Right kidney (tissue), 1 donor: ENCODE results near the gene CNR2.
"Not testable (repeated sequence)": the region's sequence is repeated elsewhere in the genome, so short reads cannot be mapped to it uniquely, and the experiment has no call there.

ENCODE experiments used
- DNase-seq: peaks from one replicate; pipeline ENCODE4 v3.0.0-alpha.2; 2016

The CNR2 gene

GRCh38 chr1:23916209-23917131, 3.3 kb upstream of the CNR2 start:
- peak; percentile 50 for DNase-seq

- no peak for DNase-seq
Observed at GRCh38 chr1:23915466-23915865, 2.3 kb upstream of the CNR2 start.

GRCh38 chr1:23914921-23915320, 1.8 kb upstream of the CNR2 start:
- no peak for DNase-seq

- DNase-seq = no peak
Observed at GRCh38 chr1:23911921-23912320, 1.2 kb downstream of the CNR2 start.

GRCh38 chr1:23910553-23911246, 2.5 kb downstream of the CNR2 start:
- no peak for DNase-seq

- DNase-seq = no peak
Observed at GRCh38 chr1:23910144-23910543, 3.0 kb downstream of the CNR2 start.

GRCh38 chr1:23909412-23909811, 3.8 kb downstream of the CNR2 start:
- no peak for DNase-seq

GRCh38 chr1:23908453-23909341, 4.5 kb downstream of the CNR2 start:
- DNase-seq = no peak

GRCh38 chr1:23906731-23907130, 6.4 kb downstream of the CNR2 start:
- DNase-seq = no peak

- no peak for DNase-seq
Observed at GRCh38 chr1:23905461-23906025, 7.6 kb downstream of the CNR2 start.

GRCh38 chr1:23904748-23905357, 8.3 kb downstream of the CNR2 start:
- DNase-seq = no peak

GRCh38 chr1:23903754-23904153, 9.4 kb downstream of the CNR2 start:
- no peak for DNase-seq

- DNase-seq = peak; percentile 61
Observed at GRCh38 chr1:23902321-23903278, 10.6 kb downstream of the CNR2 start.

GRCh38 chr1:23900017-23900416, 13.1 kb downstream of the CNR2 start:
- DNase-seq = not testable (repeated sequence)

- DNase-seq = no peak
Observed at GRCh38 chr1:23899070-23899469, 14.1 kb downstream of the CNR2 start.

- no peak for DNase-seq
Observed at GRCh38 chr1:23897083-23897482, 16.1 kb downstream of the CNR2 start.

GRCh38 chr1:23896491-23896890, 16.7 kb downstream of the CNR2 start:
- no peak for DNase-seq

- no peak for DNase-seq
Observed at GRCh38 chr1:23895993-23896392, 17.2 kb downstream of the CNR2 start.

- no peak for DNase-seq
Observed at GRCh38 chr1:23895082-23895481, 18.1 kb downstream of the CNR2 start.

GRCh38 chr1:23889074-23889473, 24.1 kb downstream of the CNR2 start:
- DNase-seq = no peak

GRCh38 chr1:23885222-23885621, 27.9 kb downstream of the CNR2 start:
- DNase-seq = no peak
